K562 (cell line): ENCODE results near the gene ACSBG1. TPM values are rescaled to one million over a fixed set of nuclear protein-coding genes. Genes with fewer than 3 reads are reported as not detected.

Source experiments
- ATAC-seq: fragments of 200-7000 bp; cut with Tn5 transposase; 3 replicates; pipeline ENCODE4 v1.9.1; 2020; ENCODE audit warnings: moderate library complexity
- BruUV-seq: library from RNA; stranded (reverse); fragments of 400-500 nt; replicated peaks from 2 replicates; lab custom pipeline; 2021; lab: Mats Ljungman, UMichigan
- CTCF ChIA-PET: fragments of 300-600 bp; formaldehyde crosslinking; extraction: SDS; loops from one replicate; lab custom pipeline; 2021; ENCODE audit warnings: low intra/inter-chr PET ratio; lab: Yijun Ruan, JAX
- POLR2A ChIA-PET: fragments of 300-600, 350-650 bp; sonication (Branson Sonifier 250); formaldehyde crosslinking; extraction: SDS; loops from one replicate; lab custom pipeline; 2021; ENCODE audit warnings: antibody characterized with exemption, inconsistent platforms; lab: Yijun Ruan, JAX
- DNase-seq, 4 experiments: peaks; one replicate each; pipeline versions ENCODE4 v3.0.0 to v3.0.0-alpha.2; 2011 to 2018; ENCODE audit warnings: low spot score in 3 of 4, mixed read lengths in 3 of 4; ENCODE audit errors: extremely low read depth in 1 of 4
- FAIRE-seq: peaks from 2 replicates; lab custom pipeline; 2011; peaks lifted over from hg19 to GRCh38; lab: Jason Lieb, UNC
- H2AFZ ChIP-seq: 2 replicates; pipeline ENCODE4 v1.6.0; 2011; ENCODE audit warnings: low read depth, low read length, control low read depth, inconsistent platforms
- H3K27ac ChIP-seq: fragments of 200-600 bp; 3 replicates; pipeline ENCODE4 v1.8.0; 2011; ENCODE audit warnings: low read depth, mild to moderate bottlenecking, control low read depth, inconsistent platforms, low read length, moderate library complexity, mixed read lengths; ENCODE audit errors: extremely low read depth
- H3K27me3 ChIP-seq, 2 experiments: fragments of 300-600 bp in 1 of 2; 2 replicates in 1 of 2; 3 replicates in 1 of 2; pipeline versions ENCODE4 v1.6.0 to v1.8.0; 2011; ENCODE audit warnings: inconsistent platforms in 2 of 2, low read length in 2 of 2, mild to moderate bottlenecking in 1 of 2, mixed read lengths in 1 of 2, moderate library complexity in 1 of 2; ENCODE audit not compliant: control insufficient read depth in 2 of 2, insufficient read depth in 2 of 2
- H3K36me3 ChIP-seq: fragments of 300-600 bp; 3 replicates; pipeline ENCODE4 v1.8.0; 2011; ENCODE audit warnings: mild to moderate bottlenecking, low read length, inconsistent platforms; ENCODE audit not compliant: control insufficient read depth, insufficient read depth
- H3K4me1 ChIP-seq, 2 experiments: fragments of 200-600 bp in 1 of 2; replicated peaks in 1 of 2; 2 replicates in 1 of 2; 3 replicates in 1 of 2; pipeline versions ENCODE4 v1.5.1 to v1.8.0; 2011; ENCODE audit warnings: inconsistent platforms in 2 of 2, low read length in 2 of 2, mild to moderate bottlenecking in 1 of 2, mixed read lengths in 1 of 2, moderate library complexity in 1 of 2; ENCODE audit not compliant: control insufficient read depth in 2 of 2, insufficient read depth in 2 of 2
- H3K4me2 ChIP-seq: 2 replicates; pipeline ENCODE4 v1.6.1; 2011; ENCODE audit warnings: low read length, control low read depth, inconsistent platforms, mixed read lengths; ENCODE audit not compliant: insufficient read depth
- H3K4me3 ChIP-seq: fragments of 200-600 bp; sonication (generic), shearing (Covaris generic); 2 replicates; pipeline ENCODE4 v1.5.1; 2016; ENCODE audit warnings: control low read depth, inconsistent platforms
- H3K79me2 ChIP-seq: fragments of 200-600 bp; 3 replicates; pipeline ENCODE4 v1.8.0; 2011; ENCODE audit warnings: low read length, inconsistent platforms; ENCODE audit not compliant: control insufficient read depth, insufficient read depth
- H3K9ac ChIP-seq, 2 experiments: 2 replicates each; pipeline versions ENCODE4 v1.6.0 to v1.6.1; 2011; ENCODE audit warnings: low read depth in 2 of 2, low read length in 2 of 2, control low read depth in 1 of 2, inconsistent platforms in 1 of 2, mild to moderate bottlenecking in 1 of 2, mixed read lengths in 1 of 2; ENCODE audit not compliant: insufficient read depth in 1 of 2
- H3K9me1 ChIP-seq: one replicate; pipeline ENCODE4 v1.6.0; 2011; ENCODE audit warnings: inconsistent platforms, mild to moderate bottlenecking, low read length, moderate library complexity; ENCODE audit not compliant: control insufficient read depth, insufficient read depth
- H3K9me3 ChIP-seq: replicated peaks from 2 replicates; pipeline ENCODE4 v1.5.1; 2011; ENCODE audit warnings: low read depth, low read length, inconsistent platforms; ENCODE audit not compliant: control insufficient read depth, insufficient read depth
- H4K20me1 ChIP-seq: replicated peaks from 2 replicates; pipeline ENCODE4 v1.6.1; 2011; ENCODE audit warnings: low read length, inconsistent platforms, mixed read lengths; ENCODE audit not compliant: control insufficient read depth, insufficient read depth
- ETV1 ChIP-seq: fragments of 450-650 bp; conservative IDR thresholded peaks from 2 replicates; pipeline ENCODE4 v1.6.1; 2016; ENCODE audit warnings: missing genetic modification characterization, control low read depth, low read depth, missing compliant biosample characterization
- FOXA1 ChIP-seq: fragments of 450-650 bp; IDR thresholded peaks from 2 replicates; pipeline ENCODE4 v1.6.1; 2016; ENCODE audit warnings: mild to moderate bottlenecking, borderline replicate concordance
- GTF2F1 ChIP-seq: IDR thresholded peaks from 2 replicates; pipeline ENCODE4 v1.6.1; 2011; ENCODE audit warnings: low read depth, low read length, improper control_type of control experiment
- KDM5B ChIP-seq: fragments of 200-600 bp; sonication (generic); IDR thresholded peaks from 2 replicates; pipeline ENCODE4 v1.6.1; 2012; ENCODE audit warnings: low read depth, mild to moderate bottlenecking, moderate library complexity, low read length, control low read depth, inconsistent platforms; ENCODE audit not compliant: insufficient replicate concordance
- KHSRP ChIP-seq: fragments of 450-650 bp; IDR thresholded peaks from 2 replicates; pipeline ENCODE4 v1.6.1; 2017
- LARP7 ChIP-seq: fragments of 450-650 bp; IDR thresholded peaks from 2 replicates; pipeline ENCODE4 v1.6.1; 2016
- NFRKB ChIP-seq: fragments of 450-650 bp; IDR thresholded peaks from 2 replicates; pipeline ENCODE4 v1.6.1; 2016; ENCODE audit warnings: low read depth
- PHF20 ChIP-seq: fragments of 450-650 bp; IDR thresholded peaks from 2 replicates; pipeline ENCODE4 v1.6.1; 2018; ENCODE audit not compliant: partially characterized antibody
- POLR2B ChIP-seq: fragments of 450-650 bp; IDR thresholded peaks from 2 replicates; pipeline ENCODE4 v1.6.1; 2018; ENCODE audit warnings: low read depth; ENCODE audit not compliant: partially characterized antibody
- TAF1 ChIP-seq: IDR thresholded peaks from 2 replicates; pipeline ENCODE4 v1.6.1; 2011; ENCODE audit warnings: mild to moderate bottlenecking, low read length, moderate library complexity; ENCODE audit not compliant: insufficient read depth, control insufficient read depth, severe bottlenecking; ENCODE audit errors: extremely low read depth
- ZNF239 ChIP-seq: fragments of 250-450 bp; sonication (Bioruptor Pico); IDR thresholded peaks from 2 replicates; pipeline ENCODE4 v1.4.0; 2020; ENCODE audit warnings: mild to moderate bottlenecking
- WGBS: fragments of 100-300 bp; shearing (Covaris generic); methylation state at CpG from one replicate; pipeline ENCODE4 v1.1.6; 2016; ENCODE audit warnings: low coverage, mixed read lengths; ENCODE audit not compliant: insufficient coverage; ENCODE audit errors: missing lambda C conversion rate; 5-methylcytosine and 5-hydroxymethylcytosine counted together
- in situ Hi-C: fragments of 300-500 bp; cut with MboI; formaldehyde crosslinking; loops from 4 replicates; pipeline ENCODE4 v1.15.0; 2018; ENCODE audit warnings: inconsistent platforms, mixed read lengths
- intact Hi-C: fragments of 100-400 bp; cut with micrococcal nuclease; formaldehyde crosslinking; loops from 2 replicates; pipeline ENCODE4 v1.14.2; 2022
- polyA plus RNA-seq, 8 experiments: library from polyadenylated mRNA; depleted of rRNA in 4 of 8; stranded (reverse) in 5 of 8; unstranded in 3 of 8; fragments of >200 nt; fragmentation: Nextera tagmentation in 2 of 8; fragmentation: Illumina TruSeq in 1 of 8; extraction: Ambion mirVana in 2 of 8; extraction: Trizol in 1 of 8; gene quantifications; 2 replicates each; pipeline versions ENCODE4 v1.2.1 to v1.2.3, GENCODE V29; 2011 to 2014; ENCODE audit warnings: inconsistent platforms in 1 of 8, missing spikeins in 1 of 8
- total RNA-seq, 7 experiments: library from RNA; depleted of rRNA in 6 of 7; stranded (reverse); fragments of >200 nt in 6 of 7; fragmentation: Illumina TruSeq in 2 of 7; extraction: Trizol in 2 of 7; gene quantifications; 2 replicates each; pipeline versions ENCODE4 v1.2.1 to v1.2.3, GENCODE V29; 2011 to 2021; ENCODE audit warnings: low replicate concordance in 1 of 7
- TF ChIP-seq, protein P1 (sequence below): fragments of 450-650 bp; formaldehyde crosslinking; IDR thresholded peaks from 2 replicates; pipeline ENCODE4 v1.4.0; 2020; ENCODE audit warnings: mild to moderate bottlenecking, moderate library complexity

Gene ACSBG1
- total and polyA plus RNA-seq, 9 of the 15 experiments (the other 6 are each of a cell fraction or from before 2014, with no cell fraction given): 0.36 to 6.4 (median 2.5) TPM

DNA sequence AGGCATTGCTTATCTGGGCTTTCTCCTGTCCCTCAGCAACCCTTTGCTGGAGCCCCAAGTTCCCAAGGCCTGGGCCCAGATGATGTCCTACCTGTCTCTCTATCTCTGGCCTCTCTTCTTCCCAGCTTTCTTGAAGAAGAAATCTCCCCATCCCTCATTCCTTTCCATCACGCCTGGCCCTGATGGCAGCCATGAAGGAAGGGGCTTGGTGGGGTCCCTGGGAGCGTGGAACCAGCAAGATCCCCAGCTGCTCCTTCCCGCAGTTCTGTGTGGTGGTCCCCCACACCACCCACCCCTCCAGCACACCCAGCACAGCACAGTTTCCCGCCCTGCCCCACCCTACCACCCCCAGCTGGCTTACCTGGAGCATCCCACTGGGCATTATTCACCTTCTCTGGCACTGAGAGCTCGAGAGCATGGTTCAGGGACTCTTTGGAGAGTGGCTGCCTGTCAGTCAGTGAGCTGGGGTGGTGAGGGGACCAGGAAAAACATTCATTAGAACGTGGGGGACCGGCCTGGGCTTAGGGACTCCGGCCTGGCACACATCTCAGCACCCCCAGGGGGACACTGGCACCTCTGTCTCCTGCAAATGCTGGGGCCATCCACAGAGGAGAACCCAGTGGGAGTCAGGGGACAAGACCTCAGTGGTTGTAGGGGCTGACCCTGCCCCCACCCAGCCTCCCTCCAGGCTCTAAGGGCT, 26.6 kb downstream of the ACSBG1 start:
- H3K4me3 ChIP-seq: no peak overlapping the region
- no peak overlapping the region for H3K9ac ChIP-seq
- ChIA-PET POLR2A (interaction anchor here (1.2 kb wide), 1 partner anchor 12 kb away, joined by 3 read pairs; no protein-coding TSS in a partner anchor), CTCF (no interaction called here)
- no peak overlapping the region for H3K27ac ChIP-seq
- BruUV-seq: no TSS peak
- in situ Hi-C loops (no loop called here), intact Hi-C loops (no loop called here)
- H3K36me3 ChIP-seq: no peaks in the 10 kb centered on the region
- no peak overlapping the region for H2AFZ ChIP-seq
- H4K20me1 ChIP-seq: 0 out of 2 replicates have a peak, but pooled peaks cover 3% of the 10 kb centered on the region
- FAIRE-seq (no peak), DNase-seq (no peak), ATAC-seq (no peak)
- H3K4me2 ChIP-seq: no peak overlapping the region
- H3K9me3 ChIP-seq: no peaks in the 10 kb centered on the region
- no peaks in the 10 kb centered on the region for H3K9me1 ChIP-seq
- H3K4me1 ChIP-seq: peaks cover 17 to 23% of the 10 kb centered on the region in 2 experiments; a peak in 4 of 5 replicates
- no peak for TF ChIP-seq TAF1
- TF ChIP-seq PHF20: no peak
- no peak for TF ChIP-seq NFRKB
- H3K79me2 ChIP-seq: no peaks in the 10 kb centered on the region
- H3K27me3 ChIP-seq: no peaks in the 10 kb centered on the region
- WGBS: 16% methylated on average over 7 of the region's 8 CpGs

- H3K4me1 ChIP-seq: peaks cover 9 to 16% of the 10 kb centered on the region in 2 experiments; a peak in 4 of 5 replicates
- no peaks in the 10 kb centered on the region; a peak in 1 of 5 replicates for H3K27me3 ChIP-seq
- no peak overlapping the region for H3K27ac ChIP-seq
- no TSS peak for BruUV-seq
- H3K36me3 ChIP-seq: no peaks in the 10 kb centered on the region
- no peaks in the 10 kb centered on the region for H3K9me3 ChIP-seq
- DNase-seq (no peak), ATAC-seq (no peak)
- 26% methylated on average over 5 of the region's 5 CpGs for WGBS
- no peak overlapping the region for H3K4me2 ChIP-seq
- no peak overlapping the region for H2AFZ ChIP-seq
- intact Hi-C loops: no loop called here
- POLR2A ChIA-PET: interaction anchor here (1.2 kb wide), 1 partner anchor 11 kb away, joined by 3 read pairs; no protein-coding TSS in a partner anchor
- no peaks in the 10 kb centered on the region for H3K9me1 ChIP-seq
- in situ Hi-C loops: no loop called here
- H4K20me1 ChIP-seq: 0 out of 2 replicates have a peak, but pooled peaks cover 3% of the 10 kb centered on the region
- no peaks in the 10 kb centered on the region for H3K79me2 ChIP-seq
- TF ChIP-seq ETV1 (tag) (no peak), KDM5B (no peak), LARP7 (no peak), POLR2B (no peak), KHSRP (no peak), NFRKB (no peak), ZNF239 (CRISPR knock-in tag) (no peak), GTF2F1 (no peak), FOXA1 (no peak)
- TF ChIP-seq, protein P1, sequence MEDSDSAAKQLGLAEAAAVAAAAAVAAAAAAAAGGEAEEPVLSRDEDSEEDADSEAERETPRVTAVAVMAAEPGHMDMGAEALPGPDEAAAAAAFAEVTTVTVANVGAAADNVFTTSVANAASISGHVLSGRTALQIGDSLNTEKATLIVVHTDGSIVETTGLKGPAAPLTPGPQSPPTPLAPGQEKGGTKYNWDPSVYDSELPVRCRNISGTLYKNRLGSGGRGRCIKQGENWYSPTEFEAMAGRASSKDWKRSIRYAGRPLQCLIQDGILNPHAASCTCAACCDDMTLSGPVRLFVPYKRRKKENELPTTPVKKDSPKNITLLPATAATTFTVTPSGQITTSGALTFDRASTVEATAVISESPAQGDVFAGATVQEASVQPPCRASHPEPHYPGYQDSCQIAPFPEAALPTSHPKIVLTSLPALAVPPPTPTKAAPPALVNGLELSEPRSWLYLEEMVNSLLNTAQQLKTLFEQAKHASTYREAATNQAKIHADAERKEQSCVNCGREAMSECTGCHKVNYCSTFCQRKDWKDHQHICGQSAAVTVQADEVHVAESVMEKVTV: no peak
- TF ChIP-seq, all 486 proteins: peak for 0
- H3K4me3 ChIP-seq: no peak overlapping the region
- H3K9ac ChIP-seq: 0 out of 4 replicates have a peak overlapping the region, but pooled peaks of 1 of the 2 experiments have one; percentile 38
- no peak for FAIRE-seq
- CTCF ChIA-PET: no interaction called here
These were observed 27.3 kb downstream of the ACSBG1 start for GRCh38 chr15:78207110-78207458.
